IMR-90 (cell line): ENCODE data around the gene NFATC3. TPM values are rescaled to one million over a fixed set of nuclear protein-coding genes. Genes with fewer than 3 reads are reported as not detected.

Source experiments
- ATAC-seq: fragments of 200-7000 bp; cut with Tn5 transposase; 2 replicates; pipeline ENCODE4 v1.9.1; 2020; ENCODE audit warnings: low read depth, mild to moderate bottlenecking, moderate library complexity
- BruUV-seq: library from RNA; stranded (reverse); fragments of 400-500 nt; replicated peaks from 2 replicates; lab custom pipeline; 2021; lab: Mats Ljungman, UMichigan
- CTCF ChIA-PET: fragments of 300-600 bp; formaldehyde crosslinking; extraction: SDS; loops from one replicate; lab custom pipeline; 2021; ENCODE audit warnings: antibody characterized with exemption; lab: Yijun Ruan, JAX
- POLR2A ChIA-PET: fragments of 300-600 bp; sonication (Branson Sonifier 250); formaldehyde crosslinking; loops from one replicate; lab custom pipeline; 2022; ENCODE audit warnings: antibody characterized with exemption; ENCODE audit not compliant: unreplicated experiment; lab: Charles Lee
- DNase-seq: peaks from one replicate; pipeline ENCODE4 v3.0.0; 2013
- H2AFZ ChIP-seq: replicated peaks from 2 replicates; pipeline ENCODE3; 2013; ENCODE audit warnings: low read length, mild to moderate bottlenecking; ENCODE audit not compliant: poor library complexity
- H2AK5ac ChIP-seq: 2 replicates; pipeline ENCODE4 v1.6.1; 2013; ENCODE audit warnings: low read depth, low read length, inconsistent platforms
- H2AK9ac ChIP-seq: replicated peaks from 2 replicates; pipeline ENCODE3; 2013; ENCODE audit warnings: mild to moderate bottlenecking, low read depth, low read length, moderate library complexity; ENCODE audit not compliant: poor library complexity
- H2BK120ac ChIP-seq: 2 replicates; pipeline ENCODE4 v1.6.1; 2013; ENCODE audit warnings: low read depth, low read length, inconsistent platforms
- H2BK15ac ChIP-seq: 3 replicates; pipeline ENCODE4 v1.6.1; 2013; ENCODE audit warnings: low read depth, low read length, inconsistent platforms
- H2BK20ac ChIP-seq: 2 replicates; pipeline ENCODE4 v1.6.1; 2013; ENCODE audit warnings: low read depth, mild to moderate bottlenecking, inconsistent platforms, low read length, moderate library complexity
- H2BK5ac ChIP-seq: 2 replicates; pipeline ENCODE4 v1.6.1; 2013; ENCODE audit warnings: mild to moderate bottlenecking, low read depth, low read length, inconsistent platforms; ENCODE audit not compliant: poor library complexity, severe bottlenecking
- H3K14ac ChIP-seq: replicated peaks from 2 replicates; pipeline ENCODE4 v1.6.1; 2013; ENCODE audit warnings: low read depth, low read length, inconsistent platforms
- H3K18ac ChIP-seq: 2 replicates; pipeline ENCODE4 v1.6.1; 2013; ENCODE audit warnings: low read depth, low read length, control low read depth
- H3K23ac ChIP-seq: 2 replicates; pipeline ENCODE4 v1.6.1; 2013; ENCODE audit warnings: low read depth, low read length, inconsistent platforms
- H3K27ac ChIP-seq: 2 replicates; pipeline ENCODE4 v1.5.1; 2013; ENCODE audit warnings: mild to moderate bottlenecking, control low read depth, low read length; ENCODE audit not compliant: insufficient read depth
- H3K27me3 ChIP-seq: 2 replicates; pipeline ENCODE4 v1.6.1; 2013; ENCODE audit warnings: low read length; ENCODE audit not compliant: control insufficient read depth, insufficient read depth
- H3K36me3 ChIP-seq: 2 replicates; pipeline ENCODE4 v1.6.1; 2013; ENCODE audit warnings: low read length, mixed read lengths; ENCODE audit not compliant: control insufficient read depth, insufficient read depth
- H3K4ac ChIP-seq: 2 replicates; pipeline ENCODE4 v1.6.1; 2013; ENCODE audit warnings: low read depth, low read length, inconsistent platforms
- H3K4me1 ChIP-seq: 2 replicates; pipeline ENCODE4 v1.6.1; 2013; ENCODE audit warnings: low read length, mixed read lengths; ENCODE audit not compliant: control insufficient read depth, insufficient read depth
- H3K4me2 ChIP-seq: 2 replicates; pipeline ENCODE4 v1.6.1; 2013; ENCODE audit warnings: low read depth, mild to moderate bottlenecking, control low read depth, low read length, moderate library complexity
- H3K4me3 ChIP-seq: 2 replicates; pipeline ENCODE4 v1.5.1; 2013; ENCODE audit warnings: low read depth, mild to moderate bottlenecking, control low read depth, low read length, moderate library complexity; ENCODE audit not compliant: insufficient read depth
- H3K56ac ChIP-seq: 2 replicates; pipeline ENCODE4 v1.6.1; 2013; ENCODE audit warnings: low read length, inconsistent platforms; ENCODE audit not compliant: insufficient read depth; ENCODE audit errors: extremely low read depth
- H3K79me1 ChIP-seq, 2 experiments: 2 replicates each; pipeline ENCODE4 v1.6.1; 2013; ENCODE audit warnings: low read length in 2 of 2, inconsistent platforms in 1 of 2, low read depth in 1 of 2
- H3K9ac ChIP-seq: 2 replicates; pipeline ENCODE4 v1.6.1; 2013; ENCODE audit warnings: low read depth, low read length, control low read depth
- H3K9me1 ChIP-seq: 2 replicates; pipeline ENCODE4 v1.6.1; 2013; ENCODE audit warnings: low read length, inconsistent platforms; ENCODE audit not compliant: insufficient read depth
- H3K9me3 ChIP-seq: 2 replicates; pipeline ENCODE4 v1.6.1; 2013; ENCODE audit warnings: low read length; ENCODE audit not compliant: control insufficient read depth, insufficient read depth
- H4K20me1 ChIP-seq: 2 replicates; pipeline ENCODE4 v1.6.1; 2013; ENCODE audit warnings: low read length, inconsistent platforms; ENCODE audit not compliant: insufficient read depth
- H4K5ac ChIP-seq: 2 replicates; pipeline ENCODE4 v1.6.1; 2013; ENCODE audit warnings: mild to moderate bottlenecking, low read depth, low read length, control low read depth
- H4K8ac ChIP-seq, 2 experiments: 2 replicates each; pipeline ENCODE4 v1.6.1; 2013; ENCODE audit warnings: low read depth in 2 of 2, low read length in 2 of 2, control low read depth in 1 of 2, inconsistent platforms in 1 of 2
- H4K91ac ChIP-seq: 2 replicates; pipeline ENCODE4 v1.6.1; 2013; ENCODE audit warnings: low read depth, low read length, inconsistent platforms; ENCODE audit not compliant: insufficient read depth
- CEBPB ChIP-seq: IDR thresholded peaks from 2 replicates; pipeline ENCODE4 v1.6.1; 2012; ENCODE audit warnings: low read depth, low read length, improper control_type of control experiment
- CHD1 ChIP-seq: IDR thresholded peaks from 2 replicates; pipeline ENCODE4 v1.6.1; 2012; ENCODE audit warnings: low read depth, low read length, improper control_type of control experiment
- FOS ChIP-seq: fragments of 150-350 bp; IDR thresholded peaks from 2 replicates; pipeline ENCODE4 v1.6.1; 2016; ENCODE audit warnings: low read depth, low read length
- MXI1 ChIP-seq: IDR thresholded peaks from 2 replicates; pipeline ENCODE4 v1.6.1; 2012; ENCODE audit warnings: low read depth, mild to moderate bottlenecking, low read length, moderate library complexity, borderline replicate concordance
- POLR2A ChIP-seq: IDR thresholded peaks from 2 replicates; pipeline ENCODE4 v1.6.1; 2012; ENCODE audit warnings: mild to moderate bottlenecking, low read depth, low read length
- RCOR1 ChIP-seq: IDR thresholded peaks from 2 replicates; pipeline ENCODE4 v1.6.1; 2012; ENCODE audit warnings: mild to moderate bottlenecking, low read length, improper control_type of control experiment; ENCODE audit not compliant: insufficient replicate concordance
- RFX5 ChIP-seq: IDR thresholded peaks from 2 replicates; pipeline ENCODE4 v1.8.0; 2012; ENCODE audit warnings: low read depth, mild to moderate bottlenecking, low read length, moderate library complexity
- SMC3 ChIP-seq: fragments of 150-350 bp; IDR thresholded peaks from 2 replicates; pipeline ENCODE4 v1.6.1; 2016; ENCODE audit warnings: low read depth, mild to moderate bottlenecking, antibody characterized with exemption, low read length, moderate library complexity
- WGBS, 2 experiments: methylation state at CpG; one replicate each; pipeline versions ENCODE4 v1.1.5 to v1.1.7; 2013; ENCODE audit warnings: missing lambda C conversion rate in 2 of 2; ENCODE audit not compliant: insufficient read length in 1 of 2; ENCODE audit errors: extremely low coverage in 2 of 2; 5-methylcytosine and 5-hydroxymethylcytosine counted together
- dilution Hi-C: fragments of 300-500 bp; cut with HindIII; formaldehyde crosslinking; loops from one replicate; pipeline ENCODE4 v1.14.3; 2018; ENCODE audit warnings: low sequenced_read_pairs; ENCODE audit not compliant: unreplicated experiment
- in situ Hi-C: fragments of 300-500 bp; cut with MboI; formaldehyde crosslinking; loops from 3 replicates; pipeline ENCODE4 v1.14.3; 2019; ENCODE audit warnings: low sequenced_read_pairs, inconsistent platforms, mixed read lengths
- intact Hi-C: fragments of 100-400 bp; cut with micrococcal nuclease; formaldehyde crosslinking; loops from 2 replicates; pipeline ENCODE4 v1.10.0; 2022
- polyA plus RNA-seq, 3 experiments: library from polyadenylated mRNA; depleted of rRNA; stranded (reverse); fragments of >200 nt; gene quantifications; 2 replicates each; pipeline ENCODE4 v1.2.3, GENCODE V29; 2012; ENCODE audit warnings: low replicate concordance in 1 of 3
- total RNA-seq: library from RNA; depleted of rRNA; stranded (reverse); fragments of >200 nt; gene quantifications from 2 replicates; pipeline ENCODE4 v1.2.3, GENCODE V29; 2012
- TF ChIP-seq, protein P1 (sequence below): fragments of 150-350 bp; IDR thresholded peaks from 2 replicates; pipeline ENCODE4 v1.6.1; 2017; ENCODE audit warnings: mild to moderate bottlenecking, antibody characterized with exemption, low read length, low read depth
- TF ChIP-seq, protein P2 (sequence below): fragments of 150-350 bp; IDR thresholded peaks from 2 replicates; pipeline ENCODE4 v1.6.1; 2016; ENCODE audit warnings: low read depth, mild to moderate bottlenecking, low read length, moderate library complexity, borderline replicate concordance

Gene NFATC3
- total and polyA plus RNA-seq, 2 of the 4 experiments (the other 2 are of a cell fraction), result 6.3 to 21.5 TPM

DNA sequence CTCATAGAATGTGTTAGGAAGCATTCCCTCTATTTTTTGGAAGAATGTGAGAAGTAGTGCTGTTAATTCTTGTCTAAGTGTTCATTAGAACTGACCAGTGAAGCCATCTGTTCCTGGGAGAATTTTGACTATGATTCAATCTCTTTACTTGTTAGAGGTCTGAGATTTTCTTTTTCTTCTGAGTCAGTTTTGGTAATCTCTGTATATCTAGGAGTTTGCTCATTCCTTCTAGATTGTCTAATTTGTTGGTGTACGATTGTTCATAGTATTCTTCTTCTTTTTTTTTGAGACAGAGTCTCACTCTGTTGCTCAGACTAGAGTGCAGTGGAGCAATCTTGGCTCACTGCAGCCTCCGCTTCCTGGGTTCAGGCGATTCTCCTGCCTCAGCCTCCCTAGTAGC is 20.4 kb downstream of the NFATC3 start:
- H3K4me3 ChIP-seq, result no peak overlapping the region
- no peak overlapping the region for H3K27ac ChIP-seq
- CTCF ChIA-PET, result no interaction called here
- H3K4me2 ChIP-seq, result no peak overlapping the region
- peaks cover 3% of the 10 kb centered on the region for H3K9me3 ChIP-seq
- dilution Hi-C loops (no loop called here), in situ Hi-C loops (no loop called here), intact Hi-C loops (no loop called here)
- H2BK5ac ChIP-seq, result no peak overlapping the region
- H3K4ac ChIP-seq, result no peak overlapping the region
- POLR2A ChIA-PET, result no interaction called here
- H3K18ac ChIP-seq, result no peak overlapping the region
- no peaks in the 10 kb centered on the region for H3K36me3 ChIP-seq
- ATAC-seq (no peak), DNase-seq (no peak)
- no peak overlapping the region for H3K23ac ChIP-seq
- no peak overlapping the region for H3K9ac ChIP-seq
- H2AFZ ChIP-seq, result no peak overlapping the region
- H3K79me1 ChIP-seq, result peaks cover 6 to 38% of the 10 kb centered on the region in 2 experiments
- H2BK120ac ChIP-seq, result no peak overlapping the region
- TF ChIP-seq RCOR1, result no peak
- TF ChIP-seq SMC3, result no peak
- TF ChIP-seq, protein P1, sequence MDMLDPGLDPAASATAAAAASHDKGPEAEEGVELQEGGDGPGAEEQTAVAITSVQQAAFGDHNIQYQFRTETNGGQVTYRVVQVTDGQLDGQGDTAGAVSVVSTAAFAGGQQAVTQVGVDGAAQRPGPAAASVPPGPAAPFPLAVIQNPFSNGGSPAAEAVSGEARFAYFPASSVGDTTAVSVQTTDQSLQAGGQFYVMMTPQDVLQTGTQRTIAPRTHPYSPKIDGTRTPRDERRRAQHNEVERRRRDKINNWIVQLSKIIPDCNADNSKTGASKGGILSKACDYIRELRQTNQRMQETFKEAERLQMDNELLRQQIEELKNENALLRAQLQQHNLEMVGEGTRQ, result no peak
- no peak for TF ChIP-seq RFX5
- TF ChIP-seq FOS, result no peak
- no peak for TF ChIP-seq POLR2A
- no peak for TF ChIP-seq CHD1
- TF ChIP-seq MXI1, result no peak
- TF ChIP-seq, protein P2, sequence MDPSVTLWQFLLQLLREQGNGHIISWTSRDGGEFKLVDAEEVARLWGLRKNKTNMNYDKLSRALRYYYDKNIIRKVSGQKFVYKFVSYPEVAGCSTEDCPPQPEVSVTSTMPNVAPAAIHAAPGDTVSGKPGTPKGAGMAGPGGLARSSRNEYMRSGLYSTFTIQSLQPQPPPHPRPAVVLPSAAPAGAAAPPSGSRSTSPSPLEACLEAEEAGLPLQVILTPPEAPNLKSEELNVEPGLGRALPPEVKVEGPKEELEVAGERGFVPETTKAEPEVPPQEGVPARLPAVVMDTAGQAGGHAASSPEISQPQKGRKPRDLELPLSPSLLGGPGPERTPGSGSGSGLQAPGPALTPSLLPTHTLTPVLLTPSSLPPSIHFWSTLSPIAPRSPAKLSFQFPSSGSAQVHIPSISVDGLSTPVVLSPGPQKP, result no peak
- no peak for TF ChIP-seq CEBPB
- 100% methylated on average over 1 of the region's 3 CpGs; no CpG with 5 or more reads in 1 of the 2 experiments for WGBS, 2 experiments
- H4K5ac ChIP-seq, result no peak overlapping the region
- H3K4me1 ChIP-seq, result no peaks in the 10 kb centered on the region
- no peak overlapping the region for H2AK5ac ChIP-seq
- no peak overlapping the region for H2BK15ac ChIP-seq
- no TSS peak for BruUV-seq
- H4K8ac ChIP-seq, result no peak overlapping the region
- peaks cover 3% of the 10 kb centered on the region; the same call in 1 of the 2 replicates for H4K20me1 ChIP-seq
- no peak overlapping the region for H3K14ac ChIP-seq
- H4K91ac ChIP-seq, result no peak overlapping the region
- H3K56ac ChIP-seq, result no peak overlapping the region
- no peak overlapping the region for H2AK9ac ChIP-seq
- H2BK20ac ChIP-seq, result no peak overlapping the region
- no peaks in the 10 kb centered on the region for H3K27me3 ChIP-seq
- H3K9me1 ChIP-seq, result no peaks in the 10 kb centered on the region
